HepG2 (cell line): Measurements from ENCODE around the gene PTGES. TPM values are rescaled to one million over a fixed set of nuclear protein-coding genes. Genes with fewer than 3 reads are reported as not detected.

Experiments
- ATAC-seq: fragments of 200-7000 bp; cut with Tn5 transposase; 3 replicates; pipeline ENCODE4 v1.9.1; 2020; ENCODE audit warnings: mild to moderate bottlenecking, moderate library complexity
- BruUV-seq: library from RNA; stranded (reverse); fragments of 400-500 nt; replicated peaks from 2 replicates; lab custom pipeline; 2021; lab: Mats Ljungman, UMichigan
- CTCF ChIA-PET: fragments of 300-600 bp; formaldehyde crosslinking; extraction: SDS; loops from one replicate; lab custom pipeline; 2021; ENCODE audit warnings: low total read pairs, inconsistent platforms, low intra/inter-chr PET ratio; lab: Yijun Ruan, JAX
- POLR2A ChIA-PET: fragments of 350-600 bp; sonication (Branson Sonifier 250); formaldehyde crosslinking; loops from one replicate; lab custom pipeline; 2020; ENCODE audit warnings: antibody characterized with exemption, inconsistent platforms; lab: Yijun Ruan, JAX
- DNase-seq: peaks from one replicate; pipeline ENCODE4 v3.0.0-alpha.2; 2015; ENCODE audit warnings: low spot score
- FAIRE-seq: peaks from 3 replicates; lab custom pipeline; 2011; peaks lifted over from hg19 to GRCh38; lab: Jason Lieb, UNC
- H2AFZ ChIP-seq: one replicate; pipeline ENCODE4 v1.6.1; 2011; ENCODE audit warnings: low read length, inconsistent platforms
- H3K27ac ChIP-seq: fragments of 300-600 bp; 3 replicates; pipeline ENCODE4 v1.8.0; 2011; ENCODE audit warnings: mixed run types, mild to moderate bottlenecking, mixed read lengths, low read length, inconsistent platforms; ENCODE audit not compliant: insufficient read depth; ENCODE audit errors: extremely low read length
- H3K27me3 ChIP-seq, 2 experiments: fragments of 200-600 bp in 1 of 2; 2 replicates in 1 of 2; 3 replicates in 1 of 2; pipeline versions ENCODE4 v1.6.0 to v1.8.0; 2011; ENCODE audit warnings: low read length in 2 of 2, mild to moderate bottlenecking in 2 of 2, moderate library complexity in 2 of 2, inconsistent platforms in 1 of 2; ENCODE audit not compliant: insufficient read depth in 2 of 2, control insufficient read depth in 1 of 2
- H3K36me3 ChIP-seq, 2 experiments: fragments of 200-600 bp in 1 of 2; replicated peaks in 1 of 2; 2 replicates in 1 of 2; 3 replicates in 1 of 2; pipeline versions ENCODE4 v1.5.1 to v1.8.0; 2011; ENCODE audit warnings: low read length in 2 of 2, inconsistent platforms in 1 of 2; ENCODE audit not compliant: insufficient read depth in 2 of 2, control insufficient read depth in 1 of 2
- H3K4me1 ChIP-seq: 2 replicates; pipeline ENCODE4 v1.5.1; 2012; ENCODE audit warnings: low read length, inconsistent platforms; ENCODE audit not compliant: insufficient read depth
- H3K4me2 ChIP-seq: 2 replicates; pipeline ENCODE4 v1.6.0; 2011; ENCODE audit warnings: low read depth, low read length, inconsistent platforms
- H3K4me3 ChIP-seq, 3 experiments: fragments of 200-600 bp in 1 of 3; sonication (generic), shearing (Covaris generic) in 1 of 3; replicated peaks in 1 of 3; 2 replicates each; pipeline ENCODE4 v1.5.1; 2011 to 2016; ENCODE audit warnings: low read length in 3 of 3, inconsistent platforms in 2 of 3, low read depth in 2 of 3, mild to moderate bottlenecking in 2 of 3, control low read depth in 1 of 3, mixed read lengths in 1 of 3; ENCODE audit not compliant: insufficient read depth in 1 of 3
- H3K79me2 ChIP-seq: one replicate; pipeline ENCODE4 v1.6.1; 2011; ENCODE audit warnings: low read length, inconsistent platforms; ENCODE audit not compliant: insufficient read depth
- H3K9ac ChIP-seq: 2 replicates; pipeline ENCODE4 v1.6.0; 2011; ENCODE audit warnings: mild to moderate bottlenecking, low read depth, low read length, inconsistent platforms; ENCODE audit not compliant: insufficient read depth
- H3K9me3 ChIP-seq: 2 replicates; pipeline ENCODE4 v1.5.1; 2012; ENCODE audit warnings: mild to moderate bottlenecking, low read length
- H4K20me1 ChIP-seq: 2 replicates; pipeline ENCODE4 v1.6.0; 2011; ENCODE audit warnings: inconsistent platforms, mild to moderate bottlenecking, low read length, moderate library complexity; ENCODE audit not compliant: insufficient read depth
- AKAP8 ChIP-seq: sonication (generic); formaldehyde crosslinking; IDR thresholded peaks from 2 replicates; pipeline ENCODE4 v1.5.1; 2020; ENCODE audit warnings: mild to moderate bottlenecking, missing genetic modification reagents
- EZH2 ChIP-seq: conservative IDR thresholded peaks from 2 replicates; pipeline ENCODE4 v1.6.1; 2012; ENCODE audit warnings: mild to moderate bottlenecking, low read depth, low read length, moderate library complexity
- HOXA7 ChIP-seq: sonication (generic); formaldehyde crosslinking; IDR thresholded peaks from 2 replicates; pipeline ENCODE4 v1.8.1; 2022; ENCODE audit warnings: mild to moderate bottlenecking, missing genetic modification reagents, moderate library complexity
- NFYC ChIP-seq: IDR thresholded peaks from 2 replicates; pipeline ENCODE4 v1.6.1; 2016; ENCODE audit warnings: missing genetic modification reagents, missing compliant biosample characterization
- RFXAP ChIP-seq: sonication (generic); formaldehyde crosslinking; IDR thresholded peaks from 2 replicates; pipeline ENCODE4 v1.4.0; 2020; ENCODE audit warnings: missing genetic modification reagents, borderline replicate concordance
- TOE1 ChIP-seq: sonication (generic); formaldehyde crosslinking; IDR thresholded peaks from 2 replicates; pipeline ENCODE4 v1.4.0; 2020; ENCODE audit warnings: mild to moderate bottlenecking, missing genetic modification reagents
- ZBTB8A ChIP-seq: sonication (generic); formaldehyde crosslinking; IDR thresholded peaks from 2 replicates; pipeline ENCODE4 v1.4.0; 2020; ENCODE audit warnings: mild to moderate bottlenecking, low read depth, missing genetic modification reagents, borderline replicate concordance
- ZSCAN12 ChIP-seq: sonication (generic); formaldehyde crosslinking; IDR thresholded peaks from 2 replicates; pipeline ENCODE4 v1.9.0; 2021; ENCODE audit warnings: mild to moderate bottlenecking, missing genetic modification reagents
- WGBS: methylation state at CpG from one replicate; pipeline ENCODE4 v1.1.6; 2017; ENCODE audit warnings: low lambda C conversion rate; 5-methylcytosine and 5-hydroxymethylcytosine counted together
- in situ Hi-C: cut with HindIII; loops from 2 replicates; pipeline ENCODE4 v1.10.0; 2017; ENCODE audit warnings: low pct_unique_long_range_greater_than_20kb; ENCODE audit not compliant: extremely low pct_ligation_motif_present
- intact Hi-C: fragments of 100-400 bp; cut with micrococcal nuclease; formaldehyde crosslinking; loops from one replicate; pipeline ENCODE4 v1.10.0; 2022; ENCODE audit not compliant: unreplicated experiment
- polyA plus RNA-seq, 8 experiments: library from polyadenylated mRNA; depleted of rRNA in 3 of 8; stranded (reverse) in 7 of 8; unstranded in 1 of 8; fragments of >200 nt; fragmentation: Illumina TruSeq in 4 of 8; extraction: Trizol in 4 of 8; gene quantifications; 2 replicates each; pipeline versions ENCODE4 v1.2.1 to v1.2.3, GENCODE V29; 2011 to 2016; ENCODE audit warnings: low read depth in 4 of 8, missing spikeins in 1 of 8, mixed read lengths in 1 of 8; ENCODE audit not compliant: insufficient read depth in 1 of 8
- total RNA-seq, 5 experiments: library from RNA; depleted of rRNA; stranded (reverse); fragments of >200 nt; fragmentation: Illumina TruSeq; extraction: Trizol; gene quantifications; 2 replicates each; pipeline ENCODE4 v1.2.3, GENCODE V29; 2016; ENCODE audit warnings: low read depth in 1 of 5
- TF ChIP-seq, protein P1 (sequence below), 2 experiments: fragments of 450-650 bp in 1 of 2; sonication (generic) in 1 of 2; formaldehyde crosslinking in 1 of 2; IDR thresholded peaks; 2 replicates each; pipeline versions ENCODE4 v1.6.1 to v1.8.0; 2016 to 2022; ENCODE audit warnings: antibody characterized with exemption in 1 of 2, mild to moderate bottlenecking in 1 of 2, missing genetic modification reagents in 1 of 2
- TF ChIP-seq, protein P2 (sequence below): sonication (generic); formaldehyde crosslinking; IDR thresholded peaks from 2 replicates; pipeline ENCODE4 v1.5.1; 2020; ENCODE audit warnings: mild to moderate bottlenecking, missing genetic modification reagents, moderate library complexity

The PTGES gene
- total and polyA plus RNA-seq, 2 of the 13 experiments (the other 11 are each of a cell fraction or from before 2014, with no cell fraction given): 0.07 TPM; not detected in 1

DNA sequence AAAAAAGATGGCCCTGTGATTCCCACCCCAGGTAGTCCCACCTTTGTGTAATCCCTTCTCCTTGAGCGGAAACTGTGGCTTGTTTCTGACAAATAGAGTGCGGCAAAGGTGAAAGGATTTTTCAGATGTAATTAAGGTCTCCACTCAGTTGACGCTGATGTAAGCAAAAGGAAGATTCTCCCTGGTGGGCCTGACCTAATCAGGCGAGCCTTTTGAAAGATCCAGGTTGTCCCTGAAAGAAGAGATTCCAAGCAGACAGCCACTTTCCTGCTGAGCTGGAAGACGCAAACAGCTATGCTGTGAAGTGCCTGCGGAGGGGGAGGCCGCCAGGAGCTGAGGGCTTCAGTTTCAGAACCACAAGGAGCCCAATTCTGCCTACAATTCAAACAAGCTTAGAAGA, 24.1 kb downstream of the PTGES start:
- Histone ChIP-seq H4K20me1 (no peaks in the 10 kb centered on the region), H3K36me3 (no peaks in the 10 kb centered on the region), H3K27me3 (peaks cover 6 to 39% of the 10 kb centered on the region in 2 experiments; a peak in 4 of 5 replicates), H2AFZ (no peak overlapping the region), H3K9ac (no peak overlapping the region), H3K4me3 (no peak overlapping the region), H3K4me2 (no peak overlapping the region), H3K9me3 (no peaks in the 10 kb centered on the region), H3K79me2 (no peaks in the 10 kb centered on the region), H3K4me1 (no peaks in the 10 kb centered on the region), H3K27ac (no peak overlapping the region)
- in situ Hi-C loops (no loop called here), intact Hi-C loops (no loop called here)
- ChIA-PET CTCF (no interaction called here), POLR2A (no interaction called here)
- ATAC-seq (no peak), FAIRE-seq (no peak), DNase-seq (no peak)
- no TSS peak for BruUV-seq
- WGBS: 9% methylated on average over 7 of the region's 7 CpGs
- TF ChIP-seq TOE1 (no peak), ZSCAN12 (CRISPR knock-in tag) (no peak), EZH2 (no peak), AKAP8 (CRISPR knock-in tag) (no peak), NFYC (no peak), HOXA7 (CRISPR knock-in tag) (no peak), RFXAP (no peak), ZBTB8A (no peak)
- TF ChIP-seq, protein P1, sequence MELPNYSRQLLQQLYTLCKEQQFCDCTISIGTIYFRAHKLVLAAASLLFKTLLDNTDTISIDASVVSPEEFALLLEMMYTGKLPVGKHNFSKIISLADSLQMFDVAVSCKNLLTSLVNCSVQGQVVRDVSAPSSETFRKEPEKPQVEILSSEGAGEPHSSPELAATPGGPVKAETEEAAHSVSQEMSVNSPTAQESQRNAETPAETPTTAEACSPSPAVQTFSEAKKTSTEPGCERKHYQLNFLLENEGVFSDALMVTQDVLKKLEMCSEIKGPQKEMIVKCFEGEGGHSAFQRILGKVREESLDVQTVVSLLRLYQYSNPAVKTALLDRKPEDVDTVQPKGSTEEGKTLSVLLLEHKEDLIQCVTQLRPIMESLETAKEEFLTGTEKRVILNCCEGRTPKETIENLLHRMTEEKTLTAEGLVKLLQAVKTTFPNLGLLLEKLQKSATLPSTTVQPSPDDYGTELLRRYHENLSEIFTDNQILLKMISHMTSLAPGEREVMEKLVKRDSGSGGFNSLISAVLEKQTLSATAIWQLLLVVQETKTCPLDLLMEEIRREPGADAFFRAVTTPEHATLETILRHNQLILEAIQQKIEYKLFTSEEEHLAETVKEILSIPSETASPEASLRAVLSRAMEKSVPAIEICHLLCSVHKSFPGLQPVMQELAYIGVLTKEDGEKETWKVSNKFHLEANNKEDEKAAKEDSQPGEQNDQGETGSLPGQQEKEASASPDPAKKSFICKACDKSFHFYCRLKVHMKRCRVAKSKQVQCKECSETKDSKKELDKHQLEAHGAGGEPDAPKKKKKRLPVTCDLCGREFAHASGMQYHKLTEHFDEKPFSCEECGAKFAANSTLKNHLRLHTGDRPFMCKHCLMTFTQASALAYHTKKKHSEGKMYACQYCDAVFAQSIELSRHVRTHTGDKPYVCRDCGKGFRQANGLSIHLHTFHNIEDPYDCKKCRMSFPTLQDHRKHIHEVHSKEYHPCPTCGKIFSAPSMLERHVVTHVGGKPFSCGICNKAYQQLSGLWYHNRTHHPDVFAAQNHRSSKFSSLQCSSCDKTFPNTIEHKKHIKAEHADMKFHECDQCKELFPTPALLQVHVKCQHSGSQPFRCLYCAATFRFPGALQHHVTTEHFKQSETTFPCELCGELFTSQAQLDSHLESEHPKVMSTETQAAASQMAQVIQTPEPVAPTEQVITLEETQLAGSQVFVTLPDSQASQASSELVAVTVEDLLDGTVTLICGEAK (IDR thresholded peaks at IDR 0.05): no peak
- TF ChIP-seq, protein P1 (CRISPR knock-in tag; IDR thresholded peaks at IDR 0.05): no peak
- TF ChIP-seq, protein P2, sequence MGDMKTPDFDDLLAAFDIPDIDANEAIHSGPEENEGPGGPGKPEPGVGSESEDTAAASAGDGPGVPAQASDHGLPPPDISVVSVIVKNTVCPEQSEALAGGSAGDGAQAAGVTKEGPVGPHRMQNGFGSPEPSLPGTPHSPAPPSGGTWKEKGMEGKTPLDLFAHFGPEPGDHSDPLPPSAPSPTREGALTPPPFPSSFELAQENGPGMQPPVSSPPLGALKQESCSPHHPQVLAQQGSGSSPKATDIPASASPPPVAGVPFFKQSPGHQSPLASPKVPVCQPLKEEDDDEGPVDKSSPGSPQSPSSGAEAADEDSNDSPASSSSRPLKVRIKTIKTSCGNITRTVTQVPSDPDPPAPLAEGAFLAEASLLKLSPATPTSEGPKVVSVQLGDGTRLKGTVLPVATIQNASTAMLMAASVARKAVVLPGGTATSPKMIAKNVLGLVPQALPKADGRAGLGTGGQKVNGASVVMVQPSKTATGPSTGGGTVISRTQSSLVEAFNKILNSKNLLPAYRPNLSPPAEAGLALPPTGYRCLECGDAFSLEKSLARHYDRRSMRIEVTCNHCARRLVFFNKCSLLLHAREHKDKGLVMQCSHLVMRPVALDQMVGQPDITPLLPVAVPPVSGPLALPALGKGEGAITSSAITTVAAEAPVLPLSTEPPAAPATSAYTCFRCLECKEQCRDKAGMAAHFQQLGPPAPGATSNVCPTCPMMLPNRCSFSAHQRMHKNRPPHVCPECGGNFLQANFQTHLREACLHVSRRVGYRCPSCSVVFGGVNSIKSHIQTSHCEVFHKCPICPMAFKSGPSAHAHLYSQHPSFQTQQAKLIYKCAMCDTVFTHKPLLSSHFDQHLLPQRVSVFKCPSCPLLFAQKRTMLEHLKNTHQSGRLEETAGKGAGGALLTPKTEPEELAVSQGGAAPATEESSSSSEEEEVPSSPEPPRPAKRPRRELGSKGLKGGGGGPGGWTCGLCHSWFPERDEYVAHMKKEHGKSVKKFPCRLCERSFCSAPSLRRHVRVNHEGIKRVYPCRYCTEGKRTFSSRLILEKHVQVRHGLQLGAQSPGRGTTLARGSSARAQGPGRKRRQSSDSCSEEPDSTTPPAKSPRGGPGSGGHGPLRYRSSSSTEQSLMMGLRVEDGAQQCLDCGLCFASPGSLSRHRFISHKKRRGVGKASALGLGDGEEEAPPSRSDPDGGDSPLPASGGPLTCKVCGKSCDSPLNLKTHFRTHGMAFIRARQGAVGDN: no peak
